GM21528 (cell line): ENCODE data around the gene UBALD2.
"Not testable (repeated sequence)": the region's sequence is repeated elsewhere in the genome, so short reads cannot be mapped to it uniquely, and the experiment has no call there.

Source experiments
- ATAC-seq: cut with Tn5 transposase; IDR thresholded peaks from one replicate; pipeline ENCODE4 v1.9.1; 2021; ENCODE audit warnings: mild to moderate bottlenecking, moderate library complexity; ENCODE audit not compliant: unreplicated experiment, low FRiP score

Gene UBALD2

DNA sequence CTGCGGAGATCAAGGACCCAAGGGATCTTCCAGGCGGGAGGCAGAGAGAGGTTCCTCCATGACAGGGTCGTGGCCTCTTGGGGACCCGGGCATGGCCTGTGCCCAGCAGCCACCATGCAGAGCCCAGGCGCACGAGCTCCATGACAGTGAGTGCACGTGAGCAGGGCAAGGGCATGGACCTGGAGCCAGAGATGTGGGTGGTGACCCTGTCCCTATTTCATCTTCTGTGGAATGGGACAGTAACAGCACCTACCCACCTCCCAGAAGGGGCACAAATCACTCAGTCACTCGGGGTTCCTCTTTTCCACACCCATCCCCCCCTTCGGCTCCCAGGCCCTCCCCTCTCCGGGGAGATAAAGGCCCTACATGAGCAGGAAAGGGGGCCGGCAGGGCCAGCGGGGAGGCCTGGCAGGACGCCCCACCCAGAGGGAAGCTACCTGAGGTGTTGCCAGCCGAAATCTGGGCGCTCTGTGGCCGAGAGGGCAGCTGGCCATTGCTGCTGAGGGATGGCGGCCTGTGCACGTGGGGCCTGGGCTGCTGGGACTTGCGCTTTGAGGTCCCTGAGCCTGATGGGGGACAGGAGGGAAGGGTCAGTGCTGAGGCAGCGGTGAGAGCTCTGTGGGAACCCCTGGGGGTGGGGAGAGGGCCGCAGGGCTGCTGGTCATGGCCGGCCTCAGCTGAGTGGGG lies 10.4 kb downstream of the UBALD2 start:
- no peak for ATAC-seq

GRCh38 chr17:76276069-76276431 lies 10.9 kb downstream of the UBALD2 start:
- no peak for ATAC-seq

DNA sequence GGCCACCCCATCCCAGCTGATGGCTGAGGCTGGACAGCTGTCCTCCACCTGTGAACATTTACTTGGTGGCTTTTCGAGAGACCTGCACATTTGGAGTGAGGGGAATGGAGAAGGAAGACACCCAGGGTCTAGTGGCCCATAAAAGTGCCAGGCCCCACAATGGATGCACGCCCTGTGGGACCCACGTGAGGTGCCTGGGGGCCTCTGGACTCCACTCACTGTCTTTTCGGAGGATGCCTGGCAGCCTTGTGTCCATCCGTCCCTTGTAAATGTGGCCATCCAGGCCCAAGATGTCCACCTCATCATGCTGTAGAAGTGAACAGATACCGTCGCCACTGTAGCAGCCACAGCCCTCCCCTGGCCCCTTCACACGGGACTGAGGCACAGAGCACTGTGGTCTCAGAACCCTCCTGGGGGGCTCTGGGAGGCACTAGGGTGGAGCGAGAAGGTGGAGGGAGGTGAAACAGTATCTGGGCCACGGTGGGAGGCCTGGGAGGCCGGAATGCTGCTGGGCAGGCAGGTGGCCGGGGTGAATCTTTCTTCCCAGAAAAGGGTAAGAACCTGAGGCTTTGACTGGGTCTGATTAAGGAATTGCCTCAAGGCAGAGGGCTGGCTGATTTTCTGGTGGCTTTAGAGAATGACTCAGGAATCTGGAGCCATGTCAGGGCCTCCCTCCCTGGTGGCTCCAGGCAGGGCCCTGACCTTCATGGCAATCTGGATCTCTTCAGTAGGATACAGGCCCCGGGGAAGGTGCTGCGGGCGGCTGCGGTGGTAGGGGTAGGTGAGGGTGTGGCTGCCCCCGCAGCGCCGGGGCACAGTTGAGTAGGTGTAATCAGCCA lies 11.5 kb downstream of the UBALD2 start:
- ATAC-seq: no peak

DNA sequence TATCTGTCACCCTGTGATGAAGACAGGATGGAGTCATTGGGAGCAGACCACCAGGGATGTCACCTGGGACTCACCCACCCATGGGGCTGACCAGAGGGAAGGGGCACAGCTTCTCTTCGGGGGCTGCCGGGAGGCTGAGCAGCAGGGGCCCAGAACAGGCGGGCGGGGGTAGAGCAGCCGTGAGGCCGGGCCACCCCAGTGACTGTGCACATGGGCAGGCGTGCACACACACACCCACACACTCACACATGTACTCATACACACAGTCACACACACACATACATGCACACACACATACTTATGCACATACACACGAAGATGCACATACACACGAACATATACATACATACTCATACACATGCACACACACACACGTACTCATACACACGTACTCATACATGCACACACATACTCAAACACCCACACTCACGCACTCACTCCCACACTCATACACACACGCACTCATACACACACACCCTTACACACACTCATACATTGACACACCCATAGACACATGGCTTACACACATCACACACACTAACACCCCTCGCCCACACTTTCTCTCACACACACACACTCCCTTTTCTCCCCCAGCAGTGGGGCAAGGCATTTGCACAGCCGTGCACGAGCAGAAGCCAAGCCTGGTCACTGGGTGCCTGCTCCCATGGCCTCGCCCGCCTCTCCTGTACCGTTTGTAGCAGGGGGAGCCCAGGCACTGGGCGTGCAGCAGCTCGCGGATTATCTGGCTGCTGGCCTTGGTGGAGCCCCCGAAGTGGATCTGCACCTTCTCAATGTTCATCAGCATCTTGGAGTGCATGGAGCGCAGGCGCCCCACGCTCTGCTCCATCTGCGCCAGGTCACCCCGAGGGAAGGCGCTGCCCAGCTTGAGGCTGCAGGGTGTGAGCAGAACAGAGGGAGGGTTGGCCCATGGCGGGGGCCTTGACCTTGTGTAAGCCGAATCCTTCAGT lies 12.4 kb downstream of the UBALD2 start:
- no peak for ATAC-seq

GRCh38 chr17:76278268-76278908 lies 13.2 kb downstream of the UBALD2 start:
- ATAC-seq: no peak

DNA sequence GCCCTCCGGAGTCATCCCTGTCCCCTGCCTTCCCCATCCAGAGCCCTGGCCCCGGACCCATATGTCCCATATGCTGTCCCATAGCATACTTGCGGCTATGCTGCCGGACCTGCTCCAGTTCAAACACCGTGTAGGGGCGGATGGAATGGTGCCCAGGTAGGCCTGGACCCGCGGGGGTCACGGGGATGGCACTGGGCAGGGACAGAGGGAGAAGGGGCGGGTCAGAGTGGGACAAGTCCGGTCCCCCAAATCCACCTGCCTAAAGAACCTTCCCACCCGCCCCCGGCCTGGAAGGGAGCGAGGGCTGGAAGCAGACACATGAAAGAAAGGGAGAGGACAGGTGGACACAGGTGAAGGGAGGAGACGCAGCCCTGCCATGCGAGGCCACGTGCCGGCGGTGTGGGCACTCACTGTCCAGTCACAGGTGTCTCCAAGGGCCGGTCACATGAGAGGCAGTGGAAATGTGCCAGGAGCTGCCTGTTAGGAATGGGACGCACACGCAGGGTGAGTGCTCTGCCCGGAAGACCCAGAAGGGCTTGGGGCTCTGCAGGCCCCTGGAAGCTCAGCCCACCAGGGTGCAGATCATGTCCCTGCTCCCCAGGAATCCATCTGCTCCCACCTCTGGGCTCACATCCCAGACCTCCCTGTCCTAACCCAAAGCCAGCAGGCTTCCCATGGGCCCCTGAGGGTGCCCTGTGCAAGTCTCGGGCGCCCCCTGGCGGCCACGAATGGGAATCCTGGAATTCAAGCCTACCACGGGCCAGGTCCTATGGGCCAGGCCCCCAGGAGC lies 14.0 kb downstream of the UBALD2 start:
- ATAC-seq: peak; percentile 54

GRCh38 chr17:76279742-76280287 lies 14.7 kb downstream of the UBALD2 start:
- no peak for ATAC-seq

DNA sequence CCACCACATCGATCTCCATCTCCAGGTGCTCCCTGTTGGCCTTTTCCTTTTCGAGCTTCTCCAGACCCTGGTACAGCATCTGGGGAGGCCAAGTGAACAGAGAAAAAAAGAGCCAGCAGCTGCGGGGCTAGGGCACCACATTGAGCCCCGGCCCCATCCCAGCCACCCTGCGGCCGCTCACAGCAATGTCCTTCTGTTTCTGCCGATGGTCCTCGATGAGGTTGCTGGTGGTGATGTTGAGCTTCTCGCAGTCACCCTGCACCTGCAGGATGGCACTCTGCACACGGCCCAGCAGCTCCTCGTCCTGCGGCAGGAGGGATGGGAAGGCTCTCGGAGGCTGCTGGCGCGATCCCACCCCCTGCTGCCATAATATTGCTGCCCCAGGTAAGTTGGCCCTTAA lies 15.5 kb downstream of the UBALD2 start:
- ATAC-seq: no peak

- no peak for ATAC-seq
These were observed 16.6 kb downstream of the UBALD2 start for GRCh38 chr17:76281573-76282371.

DNA sequence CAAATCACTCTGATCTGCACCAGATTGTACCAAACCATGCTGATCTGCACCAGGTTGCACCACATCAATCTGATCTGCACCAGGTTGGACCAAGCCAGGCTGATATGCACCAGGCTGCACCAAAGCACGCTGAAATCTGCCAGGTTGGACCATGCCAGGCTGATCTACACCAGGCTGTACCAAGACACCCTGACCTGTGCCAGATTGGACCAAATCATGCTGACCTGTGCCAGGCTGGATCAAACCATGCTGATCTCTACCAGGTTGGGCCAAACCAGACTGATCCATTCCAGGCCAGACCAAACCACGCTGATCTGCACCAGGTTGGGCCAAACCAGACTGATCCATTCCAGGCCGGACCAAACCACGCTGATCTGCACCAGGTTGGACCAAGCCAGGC lies 27.4 kb downstream of the UBALD2 start:
- no peak for ATAC-seq

DNA sequence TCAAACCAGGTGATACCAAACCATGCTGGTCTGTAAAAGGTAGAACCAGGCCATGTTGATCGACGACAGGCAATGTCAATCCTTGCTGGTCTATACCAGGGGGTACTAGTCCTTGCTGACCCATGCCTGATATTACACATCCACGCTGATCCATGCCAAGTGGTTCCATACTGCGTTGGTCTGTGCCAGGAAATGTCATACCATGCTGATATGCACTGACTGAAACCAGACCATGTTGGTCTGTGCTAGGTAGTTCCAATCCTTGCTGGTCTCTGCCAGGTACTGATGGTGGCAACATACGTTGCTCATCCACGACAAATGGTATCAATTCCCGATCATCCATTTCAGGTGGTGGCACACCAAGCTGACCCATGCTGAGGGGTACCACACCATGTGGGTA lies 28.0 kb downstream of the UBALD2 start:
- ATAC-seq: no peak

DNA sequence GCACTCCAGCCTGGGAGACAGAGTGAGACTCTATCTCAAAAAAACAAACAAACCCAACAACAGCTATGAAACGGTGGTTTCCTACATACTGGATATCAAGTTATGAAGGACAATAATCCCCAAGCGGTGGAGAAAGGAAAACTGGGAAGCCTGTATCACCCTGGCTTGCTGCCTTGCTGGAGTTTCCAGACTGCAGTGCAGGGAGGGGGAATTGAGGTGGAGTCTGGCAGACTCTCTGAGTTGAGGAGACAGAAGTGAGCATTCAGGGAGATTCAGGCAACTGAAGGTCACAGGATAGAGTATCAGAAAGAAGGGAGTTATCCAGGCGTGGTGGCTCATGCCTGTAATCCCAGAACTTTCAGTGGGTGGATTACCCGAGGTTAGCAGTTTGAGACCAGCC lies 31.0 kb downstream of the UBALD2 start:
- no peak for ATAC-seq

- no peak for ATAC-seq
These were observed 31.7 kb downstream of the UBALD2 start for GRCh38 chr17:76296889-76297288.

DNA sequence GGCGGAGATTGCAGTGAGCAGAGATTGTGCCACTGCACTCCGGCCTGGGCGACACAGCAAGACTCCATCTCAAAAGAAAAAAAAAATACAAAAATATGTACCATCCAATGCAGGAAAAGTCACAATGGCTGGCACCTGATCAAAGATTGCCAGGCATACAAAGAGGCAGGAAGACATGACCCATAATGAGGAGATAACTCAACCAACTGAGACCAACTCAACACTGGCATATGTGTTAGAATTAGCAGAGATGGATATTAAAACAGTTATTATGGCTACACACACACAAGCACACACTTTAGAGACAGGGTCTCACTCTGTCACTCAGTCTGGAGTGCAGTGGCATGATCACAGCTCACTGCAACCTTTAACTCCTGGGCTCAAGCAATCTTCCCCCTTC lies 32.3 kb downstream of the UBALD2 start:
- ATAC-seq: no peak

- no peak for ATAC-seq
These were observed 39.3 kb downstream of the UBALD2 start for GRCh38 chr17:76304226-76305134.

DNA sequence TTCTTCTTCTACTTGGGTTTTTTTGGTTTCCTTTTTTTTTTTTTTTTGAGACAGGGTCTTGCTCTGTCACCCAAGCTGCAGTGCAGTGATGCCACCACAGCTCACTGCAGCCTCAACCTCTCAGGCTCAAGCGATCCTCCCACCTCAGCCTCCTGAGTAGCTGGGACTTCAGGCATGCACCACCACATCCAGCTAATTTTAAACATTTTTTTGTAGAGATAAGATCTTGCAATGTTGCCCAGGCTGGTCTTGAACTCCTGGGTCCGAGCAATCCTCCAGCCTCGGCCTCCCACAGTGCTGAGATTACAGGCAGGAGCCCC lies 39.9 kb downstream of the UBALD2 start:
- not testable (repeated sequence) for ATAC-seq

DNA sequence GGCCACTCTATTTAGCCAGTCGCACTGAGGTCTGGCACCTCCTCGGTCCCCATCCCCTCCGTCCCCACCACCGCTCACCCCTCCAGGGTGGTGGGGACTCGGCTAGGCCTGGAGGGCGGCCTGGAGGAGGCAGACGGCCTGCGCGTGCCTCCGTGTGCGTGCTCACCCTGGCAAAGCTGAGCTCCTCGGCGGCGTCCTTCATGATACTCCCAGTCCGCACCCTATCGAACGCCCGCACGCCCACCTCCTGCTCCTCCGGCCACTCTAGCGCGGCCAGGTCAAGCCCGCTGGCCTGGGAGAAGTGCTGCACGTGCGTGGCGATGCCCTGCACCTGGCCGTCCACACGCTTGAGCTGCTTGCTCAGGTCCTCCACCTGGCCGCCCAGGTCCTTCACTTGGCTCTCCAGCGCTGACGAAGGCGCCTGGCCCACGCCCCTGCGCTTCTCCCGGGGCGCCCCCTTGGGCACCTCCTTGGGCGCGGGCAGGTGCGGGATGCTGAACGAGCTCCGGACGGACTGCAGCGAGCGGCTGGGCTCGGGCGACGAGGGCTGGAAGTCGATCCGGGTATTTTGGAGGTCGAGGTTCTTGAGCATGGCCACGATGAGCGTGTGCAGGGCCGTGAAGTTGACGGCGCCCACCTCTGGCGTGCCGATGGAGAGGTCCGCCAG lies 42.3 kb downstream of the UBALD2 start:
- no peak for ATAC-seq
